ENCODE results near the gene ZNF765. TPM values are rescaled to one million over a fixed set of nuclear protein-coding genes. Genes with fewer than 3 reads are reported as not detected.

Gene ZNF765
- total RNA-seq, 1 experiment from 2014 or later = 6.7 TPM

DNA sequence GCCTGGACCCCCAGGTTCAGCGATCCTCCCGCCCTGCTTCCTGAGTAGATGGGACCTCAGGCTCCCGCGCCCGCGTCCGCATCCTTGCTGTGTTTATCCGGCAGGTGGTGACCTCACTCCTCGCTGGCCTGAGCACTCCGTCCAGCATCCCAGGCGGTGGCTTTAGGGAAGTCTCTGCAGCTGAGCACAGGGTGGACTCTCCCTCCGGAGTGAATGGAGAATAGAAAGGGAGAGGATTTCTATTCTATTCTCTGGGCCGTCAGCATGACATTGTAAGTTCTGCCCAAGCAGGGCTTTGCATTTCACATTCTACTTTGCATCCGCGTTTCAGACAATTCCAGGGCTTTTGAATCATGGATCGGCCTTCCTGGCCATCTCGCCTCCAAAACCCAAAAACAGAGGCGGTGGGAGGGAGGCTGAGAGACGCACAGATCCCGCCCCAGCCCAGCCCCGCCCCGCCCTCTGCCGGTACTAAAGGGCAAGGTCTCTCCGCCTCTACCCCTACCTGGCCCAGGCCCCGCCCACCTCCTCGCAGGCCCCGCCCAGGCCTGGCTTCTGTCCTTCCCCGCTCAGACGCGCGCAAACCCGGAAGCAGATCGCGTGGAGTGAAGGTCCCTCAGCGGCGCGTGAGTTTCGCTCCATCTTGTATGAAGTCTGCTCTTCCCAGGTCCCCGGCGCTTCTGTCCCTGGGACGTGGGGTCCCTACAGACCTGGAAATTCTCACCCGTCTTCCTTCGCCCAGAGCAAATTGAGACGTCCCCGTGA lies 29.6 kb upstream of the ZNF765 start, which contains the start of gene ZNF525 (continued):
- no peak for TF ChIP-seq RAD21 (IDR thresholded peaks at IDR 0.05; ENCODE audit: low read depth)
- TF ChIP-seq EZH2 (IDR thresholded peaks at IDR 0.05) = no peak
- TF ChIP-seq, protein P1, sequence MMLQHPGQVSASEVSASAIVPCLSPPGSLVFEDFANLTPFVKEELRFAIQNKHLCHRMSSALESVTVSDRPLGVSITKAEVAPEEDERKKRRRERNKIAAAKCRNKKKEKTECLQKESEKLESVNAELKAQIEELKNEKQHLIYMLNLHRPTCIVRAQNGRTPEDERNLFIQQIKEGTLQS (IDR thresholded peaks at IDR 0.05) = no peak
- no peak for TF ChIP-seq ZNF274 (IDR thresholded peaks at IDR 0.05; ENCODE audit: low read depth, low read length)
- TF ChIP-seq POLR2A (IDR thresholded peaks at IDR 0.05; ENCODE audit: borderline replicate concordance, extremely low read depth, insufficient read depth, insufficient read length) = no peak
- no peak for TF ChIP-seq FOSL1 (IDR thresholded peaks at IDR 0.05; ENCODE audit: low read depth)
- TF ChIP-seq, protein P2, sequence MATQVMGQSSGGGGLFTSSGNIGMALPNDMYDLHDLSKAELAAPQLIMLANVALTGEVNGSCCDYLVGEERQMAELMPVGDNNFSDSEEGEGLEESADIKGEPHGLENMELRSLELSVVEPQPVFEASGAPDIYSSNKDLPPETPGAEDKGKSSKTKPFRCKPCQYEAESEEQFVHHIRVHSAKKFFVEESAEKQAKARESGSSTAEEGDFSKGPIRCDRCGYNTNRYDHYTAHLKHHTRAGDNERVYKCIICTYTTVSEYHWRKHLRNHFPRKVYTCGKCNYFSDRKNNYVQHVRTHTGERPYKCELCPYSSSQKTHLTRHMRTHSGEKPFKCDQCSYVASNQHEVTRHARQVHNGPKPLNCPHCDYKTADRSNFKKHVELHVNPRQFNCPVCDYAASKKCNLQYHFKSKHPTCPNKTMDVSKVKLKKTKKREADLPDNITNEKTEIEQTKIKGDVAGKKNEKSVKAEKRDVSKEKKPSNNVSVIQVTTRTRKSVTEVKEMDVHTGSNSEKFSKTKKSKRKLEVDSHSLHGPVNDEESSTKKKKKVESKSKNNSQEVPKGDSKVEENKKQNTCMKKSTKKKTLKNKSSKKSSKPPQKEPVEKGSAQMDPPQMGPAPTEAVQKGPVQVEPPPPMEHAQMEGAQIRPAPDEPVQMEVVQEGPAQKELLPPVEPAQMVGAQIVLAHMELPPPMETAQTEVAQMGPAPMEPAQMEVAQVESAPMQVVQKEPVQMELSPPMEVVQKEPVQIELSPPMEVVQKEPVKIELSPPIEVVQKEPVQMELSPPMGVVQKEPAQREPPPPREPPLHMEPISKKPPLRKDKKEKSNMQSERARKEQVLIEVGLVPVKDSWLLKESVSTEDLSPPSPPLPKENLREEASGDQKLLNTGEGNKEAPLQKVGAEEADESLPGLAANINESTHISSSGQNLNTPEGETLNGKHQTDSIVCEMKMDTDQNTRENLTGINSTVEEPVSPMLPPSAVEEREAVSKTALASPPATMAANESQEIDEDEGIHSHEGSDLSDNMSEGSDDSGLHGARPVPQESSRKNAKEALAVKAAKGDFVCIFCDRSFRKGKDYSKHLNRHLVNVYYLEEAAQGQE (IDR thresholded peaks at IDR 0.05; ENCODE audit: low read depth) = no peak

DNA sequence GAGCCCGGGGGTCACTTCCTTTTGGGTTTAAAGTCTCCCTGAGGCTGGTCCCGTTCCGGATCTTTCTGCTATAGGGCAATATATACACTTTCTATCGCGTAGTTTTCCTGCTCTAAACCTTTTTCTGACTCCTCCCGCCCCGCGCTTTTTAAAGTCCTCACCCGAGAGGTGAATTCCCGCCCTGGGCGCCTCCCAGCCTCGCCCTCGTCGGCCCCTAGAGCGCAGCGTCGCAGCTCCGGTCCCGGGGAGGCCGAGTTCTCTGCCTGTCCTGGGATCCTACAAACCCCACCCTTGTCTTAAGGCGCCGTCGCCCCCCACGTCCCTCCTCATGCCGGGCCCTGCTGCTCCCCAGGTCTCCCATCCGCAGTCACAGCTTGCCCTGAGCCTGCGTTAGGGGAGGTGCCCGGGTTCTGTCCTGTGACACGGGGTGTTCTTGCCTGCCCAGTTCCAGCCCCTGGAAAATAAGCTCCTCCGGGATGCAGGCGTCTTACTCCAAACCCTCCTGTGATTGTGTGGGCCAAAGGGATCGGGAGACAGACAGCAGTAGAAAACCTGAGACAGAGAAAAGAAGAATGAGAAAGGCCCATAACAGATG lies 29.0 kb upstream of the ZNF765 start:
- CTCF ChIA-PET = no interaction called here
- H2AFZ ChIP-seq (ENCODE audit: low read depth, low read length, poor library complexity, severe bottlenecking) = peak overlapping the region; percentile 40
- TF ChIP-seq CBX3 (IDR thresholded peaks at IDR 0.05; ENCODE audit: low read depth) (0 out of 2 replicates have a peak, but pooled peaks have one; percentile 23), EZH2 (IDR thresholded peaks at IDR 0.05) (no peak), EGR1 (IDR thresholded peaks at IDR 0.05; ENCODE audit: low read depth) (no peak), RAD21 (IDR thresholded peaks at IDR 0.05; ENCODE audit: low read depth) (0 out of 2 replicates have a peak, but pooled peaks have one; percentile 4)

More for the DNA sequence above, 29.0 kb upstream of the ZNF765 start:
- Histone ChIP-seq H3K4me1 (ENCODE audit: control insufficient read depth in 1 of 2, insufficient read depth in 2 of 2, low read length in 2 of 2) (peaks cover 0 to 4% of the 10 kb centered on the region in 2 experiments; a peak in 1 of 4 replicates), H3K27ac (ENCODE audit: low read depth, low read length) (peak overlapping the region; percentile 53), H4K20me1 (ENCODE audit: insufficient read depth) (no peaks in the 10 kb centered on the region), H3K9ac (ENCODE audit: low read length) (peak overlapping the region; percentile 81), H3K9me3 (ENCODE audit: control insufficient read depth in 1 of 2, insufficient read depth in 1 of 2, low read depth in 1 of 2, low read length in 2 of 2) (no peaks in the 10 kb centered on the region), H3K27me3 (ENCODE audit: insufficient read depth, low read length) (no peaks in the 10 kb centered on the region), H3K4me3 (replicated peaks in 1 of 2; ENCODE audit: low read depth in 1 of 2, low read length in 2 of 2) (peak overlapping the region; percentile 66 to 86), H3K79me2 (ENCODE audit: insufficient read depth, low read length) (peaks cover 11% of the 10 kb centered on the region; the same call in 1 of the 2 replicates), H3K36me3 (ENCODE audit: control insufficient read depth in 1 of 2, insufficient read depth in 2 of 2, low read length in 2 of 2) (0 out of 4 replicates have a peak, but pooled peaks cover 0 to 4% of the 10 kb centered on the region in 2 experiments), H3K9me2 (ENCODE audit: insufficient read depth) (no peaks in the 10 kb centered on the region), H3K4me2 (ENCODE audit: low read length) (peak overlapping the region; percentile 94)
- DNase-seq (ENCODE audit: low read depth, low spot score) = no peak
- peak; percentile 68 for ATAC-seq
- TSS peak; percentile 76 for BruUV-seq (replicated peaks)
- ChIA-PET RAD21 (ENCODE audit: low non-redundant PET in 1 of 2, low total read pairs in 2 of 2, uncharacterized antibody in 2 of 2, unreplicated experiment in 2 of 2) (no interaction called here), POLR2A (no interaction called here)
- intact Hi-C loops (cut with micrococcal nuclease) = loop anchor here (5.0 to 10.0 kb wide), 3 partner anchors 34 to 171 kb away; partner anchors contain the start of genes ZNF665 and ZNF845

Measured in HCT116 (cell line).